ENCODE results near the gene CYSTM1. TPM values are rescaled to one million over a fixed set of nuclear protein-coding genes. Genes with fewer than 3 reads are reported as not detected.
A peak's percentile ranks its signal among the peaks of the same experiment; 100 is the strongest.

Gene CYSTM1
- total RNA-seq, 1 donor from 2014 or later = 28.1 TPM

DNA sequence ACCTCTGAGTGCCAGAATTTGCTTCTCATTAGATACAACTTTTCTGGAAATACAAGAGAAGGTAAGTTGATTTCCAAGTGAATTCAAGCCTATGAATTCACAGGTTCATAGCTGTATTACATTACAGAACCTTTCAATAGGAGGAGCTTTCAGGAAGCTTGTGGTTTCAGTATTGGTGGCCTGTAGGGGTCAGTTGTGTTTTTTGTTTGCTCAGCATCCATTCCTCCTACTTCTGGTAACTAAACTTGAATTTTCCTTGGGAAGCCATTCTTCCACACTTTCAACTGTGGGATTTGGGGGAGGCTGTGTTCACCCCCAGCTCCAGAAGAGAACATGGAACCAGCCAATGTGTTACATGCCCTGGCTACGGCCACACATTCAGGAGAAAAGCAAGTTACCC is 5.6 kb upstream of the CYSTM1 start:
- TF ChIP-seq, protein P1, sequence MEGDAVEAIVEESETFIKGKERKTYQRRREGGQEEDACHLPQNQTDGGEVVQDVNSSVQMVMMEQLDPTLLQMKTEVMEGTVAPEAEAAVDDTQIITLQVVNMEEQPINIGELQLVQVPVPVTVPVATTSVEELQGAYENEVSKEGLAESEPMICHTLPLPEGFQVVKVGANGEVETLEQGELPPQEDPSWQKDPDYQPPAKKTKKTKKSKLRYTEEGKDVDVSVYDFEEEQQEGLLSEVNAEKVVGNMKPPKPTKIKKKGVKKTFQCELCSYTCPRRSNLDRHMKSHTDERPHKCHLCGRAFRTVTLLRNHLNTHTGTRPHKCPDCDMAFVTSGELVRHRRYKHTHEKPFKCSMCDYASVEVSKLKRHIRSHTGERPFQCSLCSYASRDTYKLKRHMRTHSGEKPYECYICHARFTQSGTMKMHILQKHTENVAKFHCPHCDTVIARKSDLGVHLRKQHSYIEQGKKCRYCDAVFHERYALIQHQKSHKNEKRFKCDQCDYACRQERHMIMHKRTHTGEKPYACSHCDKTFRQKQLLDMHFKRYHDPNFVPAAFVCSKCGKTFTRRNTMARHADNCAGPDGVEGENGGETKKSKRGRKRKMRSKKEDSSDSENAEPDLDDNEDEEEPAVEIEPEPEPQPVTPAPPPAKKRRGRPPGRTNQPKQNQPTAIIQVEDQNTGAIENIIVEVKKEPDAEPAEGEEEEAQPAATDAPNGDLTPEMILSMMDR (IDR thresholded peaks at IDR 0.05; ENCODE audit: unreplicated experiment) = no peak
- Mint-ChIP-seq H3K9me3 (ENCODE audit: low read depth) (no peaks in the 10 kb centered on the region), H3K36me3 (ENCODE audit: insufficient read depth) (no peaks in the 10 kb centered on the region), H3K4me3 (ENCODE audit: low read depth) (no peak overlapping the region), H3K27ac (no peak overlapping the region), H3K4me1 (ENCODE audit: low read depth) (peaks cover 5% of the 10 kb centered on the region), H3K27me3 (peaks cover 14% of the 10 kb centered on the region)
- no peak for DNase-seq (ENCODE audit: low spot score, unreplicated experiment)

DNA sequence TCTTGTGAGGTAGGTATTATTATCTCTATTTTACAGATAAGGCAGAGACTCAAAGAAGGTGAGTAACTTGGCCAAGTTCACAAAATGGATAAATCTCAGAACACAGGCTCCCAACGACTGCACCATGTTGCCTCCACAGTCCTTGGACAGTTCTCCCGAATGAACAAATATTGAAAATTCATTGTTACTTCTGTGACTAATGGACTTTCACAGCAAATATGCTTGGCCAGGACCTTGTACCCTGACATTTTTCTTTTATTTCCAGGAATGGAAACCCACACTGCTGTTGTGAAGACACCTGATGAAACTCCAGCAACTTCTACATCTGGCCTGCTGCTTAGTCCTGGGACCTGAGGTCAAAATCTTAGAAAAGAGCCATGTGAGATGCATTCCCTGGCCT is 2.5 kb upstream of the CYSTM1 start:
- H3K27ac Mint-ChIP-seq = no peak overlapping the region
- peaks cover 11% of the 10 kb centered on the region for H3K27me3 Mint-ChIP-seq
- no peak overlapping the region for H3K4me3 Mint-ChIP-seq (ENCODE audit: low read depth)
- TF ChIP-seq, protein P1 (IDR thresholded peaks at IDR 0.05; ENCODE audit: unreplicated experiment) = no peak
- DNase-seq (ENCODE audit: low spot score, unreplicated experiment) = no peak
- H3K36me3 Mint-ChIP-seq (ENCODE audit: insufficient read depth) = no peaks in the 10 kb centered on the region
- no peaks in the 10 kb centered on the region for H3K9me3 Mint-ChIP-seq (ENCODE audit: low read depth)
- H3K4me1 Mint-ChIP-seq (ENCODE audit: low read depth) = peaks cover 9% of the 10 kb centered on the region

DNA sequence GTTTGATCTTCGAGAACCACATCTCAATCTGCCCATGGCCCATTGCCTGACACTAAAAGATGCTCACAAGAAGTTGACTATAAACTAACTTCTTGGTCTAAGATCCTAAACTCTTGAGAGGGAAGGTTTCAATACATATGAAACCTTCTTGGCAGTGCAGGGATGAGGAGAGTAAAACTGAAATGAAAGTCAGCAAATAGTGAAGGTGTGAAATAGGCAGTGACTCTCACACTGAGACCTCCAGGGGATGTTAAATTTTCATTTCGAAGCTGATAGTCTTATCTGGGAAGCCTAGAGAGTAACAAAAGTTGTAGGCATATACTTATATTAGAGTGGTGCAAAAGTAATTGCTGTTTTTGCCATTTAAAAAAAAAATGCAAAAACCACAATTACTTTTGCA is 974 bp upstream of the CYSTM1 start:
- TF ChIP-seq, protein P1 (IDR thresholded peaks at IDR 0.05; ENCODE audit: unreplicated experiment) = no peak
- H3K9me3 Mint-ChIP-seq (ENCODE audit: low read depth) = no peaks in the 10 kb centered on the region
- peak overlapping the region; percentile 47 for H3K4me3 Mint-ChIP-seq (ENCODE audit: low read depth)
- H3K4me1 Mint-ChIP-seq (ENCODE audit: low read depth) = peaks cover 9% of the 10 kb centered on the region
- H3K27me3 Mint-ChIP-seq = peaks cover 11% of the 10 kb centered on the region
- H3K27ac Mint-ChIP-seq = peak overlapping the region; percentile 18
- DNase-seq (ENCODE audit: low spot score, unreplicated experiment) = no peak
- H3K36me3 Mint-ChIP-seq (ENCODE audit: insufficient read depth) = no peaks in the 10 kb centered on the region

DNA sequence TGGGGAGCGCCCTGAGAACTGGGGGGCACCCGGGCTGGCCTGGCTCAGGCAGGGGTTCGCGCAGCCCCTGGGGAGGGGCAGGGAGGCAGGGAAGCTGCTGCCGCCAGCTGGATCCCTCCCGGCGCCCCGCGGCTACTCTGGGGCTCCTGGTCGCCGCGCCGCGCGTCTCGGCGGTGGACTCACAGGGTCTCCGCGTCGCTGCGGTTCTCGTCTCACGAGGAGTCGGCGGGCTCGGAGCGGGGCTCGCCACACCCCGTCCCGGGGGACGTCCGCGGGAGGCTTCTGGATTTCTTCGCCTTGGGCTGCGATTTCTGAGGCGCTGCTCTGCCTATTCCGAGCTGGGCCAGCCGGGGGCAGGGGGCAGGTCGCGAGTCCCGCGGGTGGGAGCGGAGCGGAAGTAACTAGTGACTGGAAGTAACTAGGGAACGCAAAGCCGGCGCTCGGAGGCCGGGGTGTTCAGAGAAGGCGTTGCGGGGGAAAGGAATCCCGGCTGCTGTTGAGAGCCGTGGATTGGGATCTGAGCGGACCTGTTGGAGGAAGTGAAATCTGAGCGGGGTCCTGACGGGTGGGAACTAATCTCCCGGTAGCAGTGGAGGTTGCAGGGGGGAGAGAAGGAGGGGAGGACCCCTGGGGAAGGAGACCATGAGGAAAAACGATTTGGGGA is 511 bp downstream of the CYSTM1 start:
- DNase-seq (ENCODE audit: low spot score, unreplicated experiment) = peak; percentile 69
- Mint-ChIP-seq H3K4me3 (ENCODE audit: low read depth) (peak overlapping the region; percentile 87), H3K9me3 (ENCODE audit: low read depth) (no peaks in the 10 kb centered on the region), H3K36me3 (ENCODE audit: insufficient read depth) (no peaks in the 10 kb centered on the region), H3K27me3 (peaks cover 11% of the 10 kb centered on the region), H3K27ac (peak overlapping the region; percentile 99), H3K4me1 (ENCODE audit: low read depth) (peaks cover 10% of the 10 kb centered on the region)
- TF ChIP-seq, protein P1 (IDR thresholded peaks at IDR 0.05; ENCODE audit: unreplicated experiment) = peak; percentile 36

DNA sequence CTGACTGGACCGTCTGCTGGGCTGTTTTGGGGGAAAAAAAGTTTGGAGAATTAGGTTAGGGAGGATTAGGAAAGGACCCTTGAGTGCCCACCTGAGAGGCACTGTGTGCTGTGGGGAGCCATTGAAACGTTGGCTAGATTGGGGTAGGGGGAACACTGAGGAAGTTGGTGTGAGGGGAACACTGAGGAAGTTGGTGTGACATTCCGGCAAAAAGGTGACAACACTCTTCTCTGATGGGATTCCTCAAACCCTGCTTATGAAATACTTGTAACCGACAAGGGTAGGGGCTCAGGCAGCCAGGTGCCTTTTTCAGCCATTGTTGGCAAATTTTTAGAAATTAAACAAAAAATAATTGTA is 1.0 kb downstream of the CYSTM1 start:
- TF ChIP-seq, protein P1 (IDR thresholded peaks at IDR 0.05; ENCODE audit: unreplicated experiment) = no peak
- Mint-ChIP-seq H3K4me1 (ENCODE audit: low read depth) (peaks cover 14% of the 10 kb centered on the region), H3K27me3 (peaks cover 11% of the 10 kb centered on the region), H3K4me3 (ENCODE audit: low read depth) (peak overlapping the region; percentile 87), H3K27ac (peak overlapping the region; percentile 97), H3K36me3 (ENCODE audit: insufficient read depth) (no peaks in the 10 kb centered on the region), H3K9me3 (ENCODE audit: low read depth) (no peaks in the 10 kb centered on the region)
- DNase-seq (ENCODE audit: low spot score, unreplicated experiment) = no peak

Data from progenitor cell of endocrine pancreas (in vitro differentiated cells).